HAP-1 (cell line): Measurements from ENCODE around the gene PIGL.
A peak's percentile ranks its signal among the peaks of the same experiment; 100 is the strongest.

Experiments used
- DNase-seq, 2 experiments: peaks; one replicate each; pipeline ENCODE4 v3.0.0-alpha.2; 2016 to 2020; ENCODE audit warnings: low spot score in 2 of 2
- H3K27me3 ChIP-seq: fragments of 250-450 bp; sonication (Bioruptor Pico); 2 replicates; pipeline ENCODE4 v1.5.1; 2020; ENCODE audit warnings: low read depth, mild to moderate bottlenecking, moderate library complexity
- H3K36me3 ChIP-seq: fragments of 250-450 bp; sonication (Bioruptor Pico); replicated peaks from 2 replicates; pipeline ENCODE4 v1.5.1; 2020; ENCODE audit warnings: mild to moderate bottlenecking
- H3K4me1 ChIP-seq: fragments of 250-450 bp; sonication (Bioruptor Pico); 2 replicates; pipeline ENCODE4 v1.5.1; 2020; ENCODE audit warnings: mild to moderate bottlenecking
- H3K4me3 ChIP-seq: fragments of 250-450 bp; sonication (Bioruptor Pico); 2 replicates; pipeline ENCODE4 v1.5.1; 2020; ENCODE audit warnings: mild to moderate bottlenecking, moderate library complexity
- H3K9me3 ChIP-seq: fragments of 250-450 bp; sonication (Bioruptor Pico); 2 replicates; pipeline ENCODE4 v1.5.1; 2020; ENCODE audit warnings: mild to moderate bottlenecking, moderate library complexity
- in situ Hi-C: fragments of 300-500 bp; cut with MboI; formaldehyde crosslinking; loops from 3 replicates; pipeline ENCODE4 v1.14.3; 2020; ENCODE audit warnings: low sequenced_read_pairs, inconsistent platforms, mixed read lengths

Gene PIGL

GRCh38 chr17:16348586-16348985 is 131.6 kb downstream of the PIGL start:
- Histone ChIP-seq H3K27me3 (no peaks in the 10 kb centered on the region), H3K4me1 (peaks cover 25% of the 10 kb centered on the region), H3K9me3 (peaks cover 2% of the 10 kb centered on the region; the same call in 1 of the 2 replicates), H3K4me3 (no peak overlapping the region), H3K36me3 (peaks cover 62% of the 10 kb centered on the region)
- in situ Hi-C loops: no loop called here
- DNase-seq: no peak

GRCh38 chr17:16349431-16349830 is 132.4 kb downstream of the PIGL start:
- Histone ChIP-seq H3K9me3 (peaks cover 2% of the 10 kb centered on the region; the same call in 1 of the 2 replicates), H3K36me3 (peaks cover 53% of the 10 kb centered on the region), H3K4me1 (peaks cover 27% of the 10 kb centered on the region), H3K27me3 (no peaks in the 10 kb centered on the region), H3K4me3 (no peak overlapping the region)
- in situ Hi-C loops: no loop called here
- DNase-seq: no peak

GRCh38 chr17:16351831-16352230 is 134.8 kb downstream of the PIGL start:
- Histone ChIP-seq H3K4me1 (peaks cover 27% of the 10 kb centered on the region), H3K36me3 (peaks cover 35% of the 10 kb centered on the region), H3K27me3 (no peaks in the 10 kb centered on the region), H3K4me3 (peak overlapping the region; percentile 78), H3K9me3 (peaks cover 2% of the 10 kb centered on the region; the same call in 1 of the 2 replicates)
- DNase-seq: no peak
- in situ Hi-C loops: no loop called here

GRCh38 chr17:16352303-16352666 is 135.3 kb downstream of the PIGL start:
- Histone ChIP-seq H3K4me1 (peaks cover 27% of the 10 kb centered on the region), H3K36me3 (peaks cover 31% of the 10 kb centered on the region), H3K27me3 (no peaks in the 10 kb centered on the region), H3K9me3 (peaks cover 2% of the 10 kb centered on the region; the same call in 1 of the 2 replicates), H3K4me3 (peak overlapping the region; percentile 78)
- DNase-seq: peak; percentile 78 to 87
- in situ Hi-C loops: no loop called here

- Histone ChIP-seq H3K4me3 (peak overlapping the region; percentile 78), H3K36me3 (peaks cover 26% of the 10 kb centered on the region), H3K9me3 (no peaks in the 10 kb centered on the region), H3K27me3 (no peaks in the 10 kb centered on the region), H3K4me1 (peaks cover 27% of the 10 kb centered on the region)
- in situ Hi-C loops: no loop called here
- DNase-seq: peak; percentile 50 to 79
Observed at GRCh38 chr17:16352667-16353316, 135.8 kb downstream of the PIGL start.

- peak; percentile 57 to 79 for DNase-seq
Observed at GRCh38 chr17:16353317-16354174, 136.5 kb downstream of the PIGL start, which contains the start of gene CENPV. Gene CENPV (minus strand): TSS chr17:16353469. CDS start chr17:16353436, 33 bp downstream.

GRCh38 chr17:16354585-16354984 is 137.6 kb downstream of the PIGL start:
- Histone ChIP-seq H3K36me3 (peaks cover 8% of the 10 kb centered on the region), H3K9me3 (no peaks in the 10 kb centered on the region), H3K4me3 (no peak overlapping the region), H3K4me1 (peaks cover 23% of the 10 kb centered on the region), H3K27me3 (no peaks in the 10 kb centered on the region)
- in situ Hi-C loops: no loop called here
- no peak for DNase-seq

More at GRCh38 chr17:16353317-16354174, 136.5 kb downstream of the PIGL start, which contains the start of gene CENPV:
- H3K4me1 ChIP-seq: peaks cover 27% of the 10 kb centered on the region
- in situ Hi-C loops: no loop called here
- no peaks in the 10 kb centered on the region for H3K27me3 ChIP-seq
- no peaks in the 10 kb centered on the region for H3K9me3 ChIP-seq
- H3K36me3 ChIP-seq: peaks cover 18% of the 10 kb centered on the region
- peak within 1 kb of the TSS; percentile 78 for H3K4me3 ChIP-seq

- in situ Hi-C loops: no loop called here
- peaks cover 5% of the 10 kb centered on the region for H3K4me1 ChIP-seq
- H3K4me3 ChIP-seq: no peak overlapping the region
- DNase-seq: no peak
- H3K9me3 ChIP-seq: no peaks in the 10 kb centered on the region
- no peaks in the 10 kb centered on the region for H3K36me3 ChIP-seq
- H3K27me3 ChIP-seq: no peaks in the 10 kb centered on the region
Observed at GRCh38 chr17:16358394-16358793, 141.4 kb downstream of the PIGL start.

- Histone ChIP-seq H3K4me3 (no peak overlapping the region), H3K9me3 (no peaks in the 10 kb centered on the region), H3K4me1 (peaks cover 6% of the 10 kb centered on the region), H3K27me3 (no peaks in the 10 kb centered on the region), H3K36me3 (no peaks in the 10 kb centered on the region)
- no peak for DNase-seq
- in situ Hi-C loops: loop anchor here (10.0 kb wide), 1 partner anchor 163 kb away; no protein-coding TSS in a partner anchor
Observed at GRCh38 chr17:16361874-16362273, 144.9 kb downstream of the PIGL start.

GRCh38 chr17:16363749-16364536 is 146.9 kb downstream of the PIGL start:
- H3K9me3 ChIP-seq: no peaks in the 10 kb centered on the region
- DNase-seq: peak; percentile 92 to 95
- peaks cover 6% of the 10 kb centered on the region for H3K4me1 ChIP-seq
- no peak overlapping the region for H3K4me3 ChIP-seq
- H3K36me3 ChIP-seq: no peaks in the 10 kb centered on the region
- in situ Hi-C loops: loop anchor here (10.0 kb wide), 1 partner anchor 161 kb away; no protein-coding TSS in a partner anchor
- no peaks in the 10 kb centered on the region for H3K27me3 ChIP-seq

- DNase-seq: no peak
- in situ Hi-C loops: loop anchor here (10.0 kb wide), 1 partner anchor 160 kb away; no protein-coding TSS in a partner anchor
- peaks cover 6% of the 10 kb centered on the region for H3K4me1 ChIP-seq
- H3K36me3 ChIP-seq: no peaks in the 10 kb centered on the region
- H3K27me3 ChIP-seq: no peaks in the 10 kb centered on the region
- H3K4me3 ChIP-seq: no peak overlapping the region
- H3K9me3 ChIP-seq: no peaks in the 10 kb centered on the region
Observed at GRCh38 chr17:16364625-16365024, 147.6 kb downstream of the PIGL start.

- H3K9me3 ChIP-seq: no peaks in the 10 kb centered on the region
- H3K4me3 ChIP-seq: no peak overlapping the region
- no peaks in the 10 kb centered on the region for H3K36me3 ChIP-seq
- no peaks in the 10 kb centered on the region for H3K4me1 ChIP-seq
- in situ Hi-C loops: no loop called here
- no peak for DNase-seq
- no peaks in the 10 kb centered on the region for H3K27me3 ChIP-seq
Observed at GRCh38 chr17:16371742-16372141, 154.7 kb downstream of the PIGL start.

GRCh38 chr17:16374146-16374938 is 157.3 kb downstream of the PIGL start:
- no peak overlapping the region for H3K4me3 ChIP-seq
- no peaks in the 10 kb centered on the region for H3K36me3 ChIP-seq
- no peaks in the 10 kb centered on the region for H3K27me3 ChIP-seq
- no peaks in the 10 kb centered on the region for H3K4me1 ChIP-seq
- no peaks in the 10 kb centered on the region for H3K9me3 ChIP-seq
- DNase-seq: no peak
- in situ Hi-C loops: no loop called here
